ENCODE results near the gene WDR70.

The WDR70 gene

DNA sequence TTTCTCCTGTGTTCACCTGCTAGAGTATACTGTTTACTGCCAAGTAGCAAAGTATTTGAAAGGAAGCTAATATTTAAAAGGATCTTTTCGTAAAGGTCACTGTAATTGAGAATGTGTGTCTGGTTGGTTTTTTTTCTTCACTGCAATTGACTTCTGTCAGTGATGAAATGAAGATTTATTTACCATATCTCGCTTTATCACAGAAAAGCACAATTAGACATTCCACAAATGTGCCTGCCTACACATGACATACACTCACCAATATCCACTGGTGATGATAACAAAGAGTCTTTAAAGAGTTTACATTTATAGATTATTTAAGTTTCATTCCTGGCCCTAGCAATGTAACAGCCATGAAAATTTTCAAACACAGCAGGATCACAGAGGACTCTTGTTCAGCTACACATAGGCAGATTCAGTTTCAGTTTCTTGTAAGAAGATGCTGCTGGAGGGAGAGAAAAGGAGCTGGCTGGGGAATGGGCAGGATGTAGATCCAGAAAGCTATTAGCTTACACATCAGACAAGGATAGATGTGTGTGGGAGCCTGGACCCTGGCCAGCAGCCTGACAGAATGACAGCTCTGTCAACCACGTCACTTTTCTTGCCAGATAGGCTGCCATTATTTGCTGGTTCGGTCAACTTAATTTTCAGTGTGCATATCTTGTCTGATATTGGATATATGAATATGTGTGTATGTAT lies 356.7 kb downstream of the WDR70 start:
- no peak overlapping the region for H3K9ac ChIP-seq (ENCODE audit: low read length)

GRCh38 chr5:37736397-37736796 lies 357.3 kb downstream of the WDR70 start:
- no peak overlapping the region for H3K9ac ChIP-seq (ENCODE audit: low read length)
- H3K27ac ChIP-seq (ENCODE audit: low read depth, low read length) = no peak overlapping the region
- no peaks in the 10 kb centered on the region for H3K4me1 ChIP-seq (ENCODE audit: control insufficient read depth, insufficient read depth, low read length)
- H3K4me3 ChIP-seq (ENCODE audit: low read length) = no peak overlapping the region
- no peaks in the 10 kb centered on the region for H3K36me3 ChIP-seq (ENCODE audit: control insufficient read depth, insufficient read depth, low read length)
- no peaks in the 10 kb centered on the region for H3K27me3 ChIP-seq (ENCODE audit: control insufficient read depth, insufficient read depth, low read length)

More for the DNA sequence above, 356.7 kb downstream of the WDR70 start:
- Histone ChIP-seq H3K4me3 (ENCODE audit: low read length) (no peak overlapping the region), H3K4me1 (ENCODE audit: control insufficient read depth, insufficient read depth, low read length) (no peaks in the 10 kb centered on the region), H3K36me3 (ENCODE audit: control insufficient read depth, insufficient read depth, low read length) (no peaks in the 10 kb centered on the region), H3K27ac (ENCODE audit: low read depth, low read length) (no peak overlapping the region), H3K27me3 (ENCODE audit: control insufficient read depth, insufficient read depth, low read length) (no peaks in the 10 kb centered on the region)

DNA sequence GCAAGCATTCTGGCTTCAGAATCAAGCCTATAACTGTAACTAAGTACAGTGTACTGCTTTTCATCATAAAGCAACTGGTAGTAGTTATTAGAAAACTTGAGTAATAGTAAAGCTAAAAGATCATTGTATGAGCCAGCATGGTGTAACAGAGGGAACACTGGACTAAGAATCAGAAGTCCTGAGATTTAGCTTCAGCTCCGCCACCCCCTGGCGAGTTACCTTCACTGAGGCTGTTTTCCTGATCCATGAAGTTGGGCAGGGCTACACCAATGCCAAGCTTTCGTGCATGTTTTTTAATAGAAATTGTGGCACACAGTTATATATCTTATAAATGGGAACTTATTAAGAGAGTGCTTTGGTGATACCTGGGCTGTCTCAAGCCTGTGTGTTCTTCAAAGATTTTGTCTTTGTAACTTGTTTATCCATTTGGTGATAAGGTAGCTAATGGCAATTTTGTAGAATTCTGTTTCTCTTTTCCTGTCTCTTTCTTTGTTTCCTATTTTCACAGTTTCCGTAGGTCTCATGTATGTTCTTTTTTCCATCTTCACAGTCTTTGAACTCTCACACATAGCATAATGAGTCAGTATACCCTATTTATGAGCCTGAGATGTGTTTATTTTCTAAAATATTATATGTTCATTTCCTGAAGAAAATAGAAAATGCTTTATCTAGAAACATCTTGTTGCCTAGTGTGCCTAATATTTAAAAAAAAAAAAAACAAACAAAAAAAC lies 358.4 kb downstream of the WDR70 start:
- Histone ChIP-seq H3K9ac (ENCODE audit: low read length) (no peak overlapping the region), H3K36me3 (ENCODE audit: control insufficient read depth, insufficient read depth, low read length) (no peaks in the 10 kb centered on the region), H3K4me3 (ENCODE audit: low read length) (no peak overlapping the region), H3K27me3 (ENCODE audit: control insufficient read depth, insufficient read depth, low read length) (no peaks in the 10 kb centered on the region), H3K27ac (ENCODE audit: low read depth, low read length) (no peak overlapping the region), H3K4me1 (ENCODE audit: control insufficient read depth, insufficient read depth, low read length) (no peaks in the 10 kb centered on the region)

DNA sequence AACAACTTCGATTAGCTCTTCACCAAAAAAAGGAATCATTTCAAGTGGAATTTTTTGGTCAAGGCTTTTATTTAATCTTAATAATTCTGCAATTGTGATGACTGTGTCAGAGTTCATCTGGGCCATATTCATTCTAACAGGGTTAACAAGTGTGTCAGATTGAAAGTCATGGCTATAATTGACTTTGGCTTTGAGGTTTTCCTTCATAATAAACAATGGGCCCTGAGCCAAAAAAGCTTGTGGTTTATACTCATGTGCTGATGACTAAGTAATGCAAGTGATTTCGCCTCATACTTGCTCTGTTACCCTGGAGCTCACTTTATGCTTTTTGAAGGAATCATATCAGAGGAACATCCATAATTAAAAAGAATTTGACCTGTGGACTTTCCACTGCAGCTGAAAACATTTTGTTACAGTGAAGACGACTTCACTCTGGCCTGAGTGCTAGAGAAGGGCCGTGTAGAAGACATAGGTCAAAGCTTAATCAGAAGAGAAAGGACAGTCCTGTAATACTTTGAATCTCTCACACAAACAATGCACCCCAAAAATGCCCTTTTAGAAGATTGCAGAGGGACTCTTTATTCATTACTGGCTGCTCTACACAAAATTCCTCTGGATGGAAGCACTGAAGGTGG lies 359.1 kb downstream of the WDR70 start:
- Histone ChIP-seq H3K27ac (ENCODE audit: low read depth, low read length) (no peak overlapping the region), H3K9ac (ENCODE audit: low read length) (no peak overlapping the region), H3K27me3 (ENCODE audit: control insufficient read depth, insufficient read depth, low read length) (no peaks in the 10 kb centered on the region)

GRCh38 chr5:37738865-37739488 lies 359.9 kb downstream of the WDR70 start:
- Histone ChIP-seq H3K4me1 (ENCODE audit: control insufficient read depth, insufficient read depth, low read length) (no peaks in the 10 kb centered on the region), H3K27ac (ENCODE audit: low read depth, low read length) (no peak overlapping the region), H3K9ac (ENCODE audit: low read length) (no peak overlapping the region), H3K27me3 (ENCODE audit: control insufficient read depth, insufficient read depth, low read length) (no peaks in the 10 kb centered on the region), H3K36me3 (ENCODE audit: control insufficient read depth, insufficient read depth, low read length) (no peaks in the 10 kb centered on the region), H3K4me3 (ENCODE audit: low read length) (no peak overlapping the region)

More for the DNA sequence above, 359.1 kb downstream of the WDR70 start:
- H3K4me3 ChIP-seq (ENCODE audit: low read length) = no peak overlapping the region
- no peaks in the 10 kb centered on the region for H3K36me3 ChIP-seq (ENCODE audit: control insufficient read depth, insufficient read depth, low read length)
- no peaks in the 10 kb centered on the region for H3K4me1 ChIP-seq (ENCODE audit: control insufficient read depth, insufficient read depth, low read length)

- Histone ChIP-seq H3K27me3 (ENCODE audit: control insufficient read depth, insufficient read depth, low read length) (no peaks in the 10 kb centered on the region), H3K9ac (ENCODE audit: low read length) (no peak overlapping the region), H3K4me1 (ENCODE audit: control insufficient read depth, insufficient read depth, low read length) (no peaks in the 10 kb centered on the region), H3K36me3 (ENCODE audit: control insufficient read depth, insufficient read depth, low read length) (no peaks in the 10 kb centered on the region), H3K4me3 (ENCODE audit: low read length) (no peak overlapping the region), H3K27ac (ENCODE audit: low read depth, low read length) (no peak overlapping the region)
Observed at GRCh38 chr5:37739817-37740261, 360.7 kb downstream of the WDR70 start.

- Histone ChIP-seq H3K4me1 (ENCODE audit: control insufficient read depth, insufficient read depth, low read length) (no peaks in the 10 kb centered on the region), H3K4me3 (ENCODE audit: low read length) (no peak overlapping the region), H3K27me3 (ENCODE audit: control insufficient read depth, insufficient read depth, low read length) (no peaks in the 10 kb centered on the region), H3K36me3 (ENCODE audit: control insufficient read depth, insufficient read depth, low read length) (no peaks in the 10 kb centered on the region), H3K9ac (ENCODE audit: low read length) (no peak overlapping the region), H3K27ac (ENCODE audit: low read depth, low read length) (no peak overlapping the region)
Observed at GRCh38 chr5:37740331-37741066, 361.4 kb downstream of the WDR70 start.

GRCh38 chr5:37742111-37742510 lies 363.0 kb downstream of the WDR70 start:
- Histone ChIP-seq H3K4me1 (ENCODE audit: control insufficient read depth, insufficient read depth, low read length) (no peaks in the 10 kb centered on the region), H3K9ac (ENCODE audit: low read length) (no peak overlapping the region), H3K27me3 (ENCODE audit: control insufficient read depth, insufficient read depth, low read length) (no peaks in the 10 kb centered on the region), H3K36me3 (ENCODE audit: control insufficient read depth, insufficient read depth, low read length) (no peaks in the 10 kb centered on the region), H3K27ac (ENCODE audit: low read depth, low read length) (no peak overlapping the region), H3K4me3 (ENCODE audit: low read length) (no peak overlapping the region)

DNA sequence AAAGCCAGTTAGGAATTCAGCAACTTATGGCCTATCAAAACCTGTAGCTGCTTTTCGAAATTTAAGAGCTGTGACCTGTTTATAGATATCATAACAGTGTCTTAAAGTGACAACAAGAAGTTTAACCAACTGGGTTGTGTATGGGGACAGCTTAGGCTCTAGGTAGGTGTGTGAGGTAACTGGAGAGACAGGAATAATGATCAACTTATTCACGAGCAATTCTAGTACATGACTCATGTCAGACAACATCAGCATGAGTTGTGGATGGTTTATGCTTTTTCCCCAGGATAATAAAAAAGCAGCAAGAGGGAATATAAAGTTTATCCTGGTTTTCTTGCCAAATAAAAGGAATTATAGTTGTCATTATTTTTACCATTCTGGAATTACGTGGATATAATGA lies 372.1 kb downstream of the WDR70 start:
- Histone ChIP-seq H3K9ac (ENCODE audit: low read length) (no peak overlapping the region), H3K4me3 (ENCODE audit: low read length) (no peak overlapping the region), H3K27ac (ENCODE audit: low read depth, low read length) (no peak overlapping the region), H3K36me3 (ENCODE audit: control insufficient read depth, insufficient read depth, low read length) (no peaks in the 10 kb centered on the region), H3K4me1 (ENCODE audit: control insufficient read depth, insufficient read depth, low read length) (no peaks in the 10 kb centered on the region), H3K27me3 (ENCODE audit: control insufficient read depth, insufficient read depth, low read length) (no peaks in the 10 kb centered on the region)

DNA sequence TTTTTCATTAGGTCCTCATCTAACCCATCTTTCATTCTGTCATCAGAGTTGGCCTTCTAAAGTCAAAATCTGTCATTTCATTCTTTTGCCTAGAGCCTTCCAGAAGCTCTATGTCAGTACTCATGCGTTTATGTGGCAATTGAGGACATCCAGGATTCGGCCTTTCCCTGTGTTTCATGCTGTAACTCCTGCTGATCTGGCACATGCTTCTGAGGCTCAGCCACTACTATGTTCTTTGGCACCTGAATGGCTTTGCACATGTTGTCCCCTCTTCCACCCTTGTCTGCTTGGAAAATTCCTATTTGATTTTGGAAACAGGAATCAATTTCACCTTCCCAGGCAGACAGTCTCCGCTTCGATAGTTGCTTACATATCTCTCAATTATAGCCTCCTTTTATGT lies 375.9 kb downstream of the WDR70 start:
- H3K4me1 ChIP-seq (ENCODE audit: control insufficient read depth, insufficient read depth, low read length) = no peaks in the 10 kb centered on the region
- H3K27ac ChIP-seq (ENCODE audit: low read depth, low read length) = no peak overlapping the region
- H3K27me3 ChIP-seq (ENCODE audit: control insufficient read depth, insufficient read depth, low read length) = no peaks in the 10 kb centered on the region
- no peaks in the 10 kb centered on the region for H3K36me3 ChIP-seq (ENCODE audit: control insufficient read depth, insufficient read depth, low read length)
- H3K4me3 ChIP-seq (ENCODE audit: low read length) = no peak overlapping the region
- H3K9ac ChIP-seq (ENCODE audit: low read length) = no peak overlapping the region

- Histone ChIP-seq H3K27me3 (ENCODE audit: control insufficient read depth, insufficient read depth, low read length) (no peaks in the 10 kb centered on the region), H3K36me3 (ENCODE audit: control insufficient read depth, insufficient read depth, low read length) (no peaks in the 10 kb centered on the region), H3K9ac (ENCODE audit: low read length) (no peak overlapping the region), H3K27ac (ENCODE audit: low read depth, low read length) (no peak overlapping the region), H3K4me1 (ENCODE audit: control insufficient read depth, insufficient read depth, low read length) (no peaks in the 10 kb centered on the region), H3K4me3 (ENCODE audit: low read length) (no peak overlapping the region)
Observed at GRCh38 chr5:37755581-37755980, 376.5 kb downstream of the WDR70 start.

DNA sequence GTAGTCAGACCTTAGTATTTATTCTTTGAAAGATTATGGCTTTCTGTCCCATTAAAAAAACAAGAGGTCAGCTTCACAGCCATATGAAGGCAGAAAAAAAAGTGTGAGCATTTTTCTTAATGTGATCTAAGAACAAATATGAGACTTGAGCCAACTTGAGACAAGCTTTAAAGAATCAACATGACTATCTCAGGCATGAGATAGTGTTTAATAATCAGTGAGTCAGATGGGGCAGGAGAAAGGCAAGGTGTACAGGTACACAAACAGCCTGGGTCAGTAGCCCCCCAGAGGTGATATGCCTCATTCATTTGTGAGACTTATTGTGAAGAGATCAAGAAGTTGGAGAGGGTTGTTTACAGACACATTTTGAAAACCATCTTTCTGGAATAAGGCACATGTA lies 377.1 kb downstream of the WDR70 start:
- no peak overlapping the region for H3K9ac ChIP-seq (ENCODE audit: low read length)
- no peaks in the 10 kb centered on the region for H3K4me1 ChIP-seq (ENCODE audit: control insufficient read depth, insufficient read depth, low read length)
- no peaks in the 10 kb centered on the region for H3K36me3 ChIP-seq (ENCODE audit: control insufficient read depth, insufficient read depth, low read length)
- no peak overlapping the region for H3K27ac ChIP-seq (ENCODE audit: low read depth, low read length)
- H3K27me3 ChIP-seq (ENCODE audit: control insufficient read depth, insufficient read depth, low read length) = no peaks in the 10 kb centered on the region
- no peak overlapping the region for H3K4me3 ChIP-seq (ENCODE audit: low read length)

Measured in rectal smooth muscle tissue (tissue), 1 donor.